HG03565 (cell line): ENCODE data around the gene BIVM.
"Not testable (repeated sequence)": the region's sequence is repeated elsewhere in the genome, so short reads cannot be mapped to it uniquely, and the experiment has no call there.

Source experiments
- ATAC-seq: cut with Tn5 transposase; IDR thresholded peaks from one replicate; pipeline ENCODE4 v1.9.1; 2021; ENCODE audit warnings: mild to moderate bottlenecking, moderate library complexity; ENCODE audit not compliant: unreplicated experiment

Gene BIVM

GRCh38 chr13:102798581-102799425 is at the start of gene BIVM, which contains the start of gene POGLUT2:
Gene BIVM (plus strand): TSS chr13:102799119. CDS start chr13:102807268, 8,149 bp downstream.
Gene POGLUT2 (minus strand): TSS chr13:102798976. CDS start chr13:102798670, 306 bp downstream.
- peak; percentile 79 for ATAC-seq

GRCh38 chr13:102751886-102752285 is 47.0 kb upstream of the BIVM start:
- no peak for ATAC-seq

GRCh38 chr13:102757006-102757405 is 41.9 kb upstream of the BIVM start:
- ATAC-seq, result no peak

GRCh38 chr13:102758842-102759241 is 40.1 kb upstream of the BIVM start:
- no peak for ATAC-seq

- no peak for ATAC-seq
Observed at GRCh38 chr13:102761071-102761470, 37.8 kb upstream of the BIVM start.

GRCh38 chr13:102763741-102764140 is 35.2 kb upstream of the BIVM start:
- no peak for ATAC-seq

- no peak for ATAC-seq
Observed at GRCh38 chr13:102768909-102769308, 30.0 kb upstream of the BIVM start.

- ATAC-seq, result no peak
Observed at GRCh38 chr13:102769679-102770078, 29.2 kb upstream of the BIVM start.

- ATAC-seq, result no peak
Observed at GRCh38 chr13:102770435-102770834, 28.5 kb upstream of the BIVM start.

GRCh38 chr13:102771298-102772041 is 27.4 kb upstream of the BIVM start:
- no peak for ATAC-seq

GRCh38 chr13:102772042-102772425 is 26.9 kb upstream of the BIVM start:
- no peak for ATAC-seq

GRCh38 chr13:102773441-102774213 is 25.3 kb upstream of the BIVM start, which contains the start of gene TEX30:
Gene TEX30 (minus strand): TSS chr13:102773786. CDS start chr13:102770026, 3,760 bp downstream.
- ATAC-seq, result peak; percentile 92

GRCh38 chr13:102774214-102774568 is 24.7 kb upstream of the BIVM start:
- ATAC-seq, result no peak

- ATAC-seq, result no peak
Observed at GRCh38 chr13:102774591-102775520, 24.1 kb upstream of the BIVM start.

- ATAC-seq, result no peak
Observed at GRCh38 chr13:102776271-102776670, 22.6 kb upstream of the BIVM start.

GRCh38 chr13:102777736-102778135 is 21.2 kb upstream of the BIVM start:
- no peak for ATAC-seq

GRCh38 chr13:102779436-102780159 is 19.3 kb upstream of the BIVM start:
- peak; percentile 62 for ATAC-seq

- ATAC-seq, result not testable (repeated sequence)
Observed at GRCh38 chr13:102780656-102781055, 18.3 kb upstream of the BIVM start.

GRCh38 chr13:102781591-102781990 is 17.3 kb upstream of the BIVM start:
- ATAC-seq, result no peak
